GM21360 (cell line): ENCODE measurements around the gene SMC5.
"Not testable (repeated sequence)": the region's sequence is repeated elsewhere in the genome, so short reads cannot be mapped to it uniquely, and the experiment has no call there.

Source experiments
- ATAC-seq: cut with Tn5 transposase; IDR thresholded peaks from one replicate; pipeline ENCODE4 v1.9.1; 2021; ENCODE audit warnings: mild to moderate bottlenecking, moderate library complexity; ENCODE audit not compliant: unreplicated experiment

The SMC5 gene

GRCh38 chr9:70362952-70363351 is 104.2 kb downstream of the SMC5 start:
- no peak for ATAC-seq

GRCh38 chr9:70363760-70364159 is 105.0 kb downstream of the SMC5 start:
- ATAC-seq, result no peak

- no peak for ATAC-seq
Measured at GRCh38 chr9:70367305-70367930, 108.6 kb downstream of the SMC5 start.

GRCh38 chr9:70374962-70375618 is 116.3 kb downstream of the SMC5 start:
- no peak for ATAC-seq

- no peak for ATAC-seq
Measured at GRCh38 chr9:70382046-70382708, 123.4 kb downstream of the SMC5 start.

- ATAC-seq, result no peak
Measured at GRCh38 chr9:70382709-70383605, 124.2 kb downstream of the SMC5 start.

GRCh38 chr9:70385426-70385825 is 126.6 kb downstream of the SMC5 start:
- no peak for ATAC-seq

- ATAC-seq, result no peak
Measured at GRCh38 chr9:70387663-70388062, 128.9 kb downstream of the SMC5 start.

GRCh38 chr9:70389188-70389587 is 130.4 kb downstream of the SMC5 start:
- ATAC-seq, result no peak

- no peak for ATAC-seq
Measured at GRCh38 chr9:70389621-70390266, 131.0 kb downstream of the SMC5 start.

GRCh38 chr9:70390933-70391341 is 132.2 kb downstream of the SMC5 start:
- ATAC-seq, result no peak

- no peak for ATAC-seq
Measured at GRCh38 chr9:70392189-70392588, 133.4 kb downstream of the SMC5 start.

- no peak for ATAC-seq
Measured at GRCh38 chr9:70392850-70393249, 134.1 kb downstream of the SMC5 start.

GRCh38 chr9:70395652-70396051 is 136.9 kb downstream of the SMC5 start:
- no peak for ATAC-seq

- peak; percentile 98 for ATAC-seq
Measured at GRCh38 chr9:70398145-70398556, 139.4 kb downstream of the SMC5 start.

- ATAC-seq, result no peak
Measured at GRCh38 chr9:70399141-70399540, 140.4 kb downstream of the SMC5 start.

GRCh38 chr9:70400107-70400892 is 141.5 kb downstream of the SMC5 start:
- ATAC-seq, result no peak

GRCh38 chr9:70401241-70401640 is 142.5 kb downstream of the SMC5 start:
- ATAC-seq, result not testable (repeated sequence)

GRCh38 chr9:70402213-70402612 is 143.4 kb downstream of the SMC5 start:
- no peak for ATAC-seq

- no peak for ATAC-seq
Measured at GRCh38 chr9:70403166-70403565, 144.4 kb downstream of the SMC5 start.
